Endodermal cell (in vitro differentiated cells): ENCODE data around the gene RNFT2. TPM values are rescaled to one million over a fixed set of nuclear protein-coding genes. Genes with fewer than 3 reads are reported as not detected.

Source experiments
- DNase-seq: peaks from one replicate; pipeline ENCODE4 v3.0.0-alpha.2; 2017
- H3K27ac ChIP-seq: 2 replicates; pipeline ENCODE4 v1.5.1; 2013; ENCODE audit warnings: mild to moderate bottlenecking, low read depth, low read length, moderate library complexity
- H3K27me3 ChIP-seq: 2 replicates; pipeline ENCODE4 v1.6.1; 2013; ENCODE audit warnings: mild to moderate bottlenecking, low read length, moderate library complexity; ENCODE audit not compliant: insufficient read depth, control insufficient read depth, poor library complexity, severe bottlenecking
- H3K36me3 ChIP-seq: 2 replicates; pipeline ENCODE4 v1.7.0; 2013; ENCODE audit warnings: mild to moderate bottlenecking, low read length, moderate library complexity; ENCODE audit not compliant: control insufficient read depth, insufficient read depth
- H3K4me1 ChIP-seq: one replicate; pipeline ENCODE4 v1.7.0; 2013; ENCODE audit warnings: low read length; ENCODE audit not compliant: control insufficient read depth, insufficient read depth
- H3K4me3 ChIP-seq: 2 replicates; pipeline ENCODE4 v1.5.1; 2013; ENCODE audit warnings: mild to moderate bottlenecking, low read length, moderate library complexity
- H3K9ac ChIP-seq: 2 replicates; pipeline ENCODE4 v1.6.1; 2013; ENCODE audit warnings: mild to moderate bottlenecking, low read length, moderate library complexity; ENCODE audit not compliant: poor library complexity, severe bottlenecking; ENCODE audit errors: extremely low read depth
- H3K9me3 ChIP-seq: 2 replicates; pipeline ENCODE4 v1.6.1; 2013; ENCODE audit warnings: mild to moderate bottlenecking, low read length, moderate library complexity; ENCODE audit not compliant: control insufficient read depth
- H3K27ac Mint-ChIP-seq: 2 replicates; pipeline ENCODE4 v1.8.0; 2020; ENCODE audit warnings: mixed read lengths
- H3K27me3 Mint-ChIP-seq: 2 replicates; pipeline ENCODE4 v1.8.0; 2021; ENCODE audit warnings: mild to moderate bottlenecking, mixed read lengths; ENCODE audit not compliant: insufficient read depth
- H3K36me3 Mint-ChIP-seq: 2 replicates; pipeline ENCODE4 v1.8.0; 2020; ENCODE audit warnings: low read depth, mixed read lengths
- H3K4me1 Mint-ChIP-seq: 2 replicates; pipeline ENCODE4 v1.8.0; 2020; ENCODE audit warnings: mixed read lengths
- H3K4me3 Mint-ChIP-seq: 2 replicates; pipeline ENCODE4 v1.8.0; 2020; ENCODE audit warnings: mild to moderate bottlenecking, moderate library complexity, mixed read lengths
- H3K9me3 Mint-ChIP-seq: 2 replicates; pipeline ENCODE4 v1.8.0; 2020; ENCODE audit warnings: mild to moderate bottlenecking, mixed read lengths
- CTCF ChIP-seq: fragments of 200-600 bp; sonication (generic); conservative IDR thresholded peaks from 2 replicates; pipeline ENCODE4 v1.5.0; 2021; ENCODE audit warnings: antibody characterized with exemption, mild to moderate bottlenecking
- WGBS, 2 experiments: methylation state at CpG; one replicate each; pipeline versions ENCODE4 v1.1.5 to v1.1.7; 2013; ENCODE audit warnings: missing lambda C conversion rate in 2 of 2, mixed read lengths in 1 of 2; ENCODE audit not compliant: insufficient coverage in 1 of 2, insufficient read length in 1 of 2; 5-methylcytosine and 5-hydroxymethylcytosine counted together
- total RNA-seq, 2 donors: library from RNA; stranded (reverse); fragmentation: NEBNext Ultra II Directional in 1 of 2; extraction: Animal tissue kit (Norgen Biotek cat#: 25700) in 1 of 2; gene quantifications; 2 replicates in 1 of 2; 3 replicates in 1 of 2; pipeline ENCODE4 v1.2.1, GENCODE V29; 2021

The RNFT2 gene
- total RNA-seq, 2 donors from 2014 or later = 28.0 to 51.2 TPM

DNA sequence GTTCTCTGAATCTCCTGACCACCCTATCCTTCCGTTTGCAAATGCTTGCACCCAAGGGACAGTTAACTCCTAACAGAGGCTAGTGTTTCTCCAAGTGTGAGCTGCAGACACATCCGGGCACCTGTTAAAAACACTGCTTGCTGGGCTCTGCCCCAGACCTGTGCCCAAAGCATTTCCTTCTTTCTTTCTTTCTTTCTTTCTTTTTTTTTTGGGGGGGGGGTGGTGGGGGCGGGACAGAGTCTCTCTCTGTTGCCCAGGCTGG lies 42.7 kb upstream of the RNFT2 start:
- Histone ChIP-seq H3K9ac (no peak overlapping the region), H3K4me3 (no peak overlapping the region), H3K36me3 (no peaks in the 10 kb centered on the region), H3K27me3 (peaks cover 12% of the 10 kb centered on the region), H3K4me1 (peaks cover 8% of the 10 kb centered on the region), H3K27ac (no peak overlapping the region), H3K9me3 (no peaks in the 10 kb centered on the region)
- Mint-ChIP-seq H3K9me3 (no peaks in the 10 kb centered on the region), H3K4me3 (no peak overlapping the region), H3K36me3 (no peaks in the 10 kb centered on the region), H3K27ac (no peak overlapping the region), H3K4me1 (peaks cover 50% of the 10 kb centered on the region), H3K27me3 (peaks cover 2% of the 10 kb centered on the region)
- no peak for TF ChIP-seq CTCF
- no peak for DNase-seq
- 94 to 100% methylated on average over 2 of the region's 3 CpGs for WGBS, 2 experiments

DNA sequence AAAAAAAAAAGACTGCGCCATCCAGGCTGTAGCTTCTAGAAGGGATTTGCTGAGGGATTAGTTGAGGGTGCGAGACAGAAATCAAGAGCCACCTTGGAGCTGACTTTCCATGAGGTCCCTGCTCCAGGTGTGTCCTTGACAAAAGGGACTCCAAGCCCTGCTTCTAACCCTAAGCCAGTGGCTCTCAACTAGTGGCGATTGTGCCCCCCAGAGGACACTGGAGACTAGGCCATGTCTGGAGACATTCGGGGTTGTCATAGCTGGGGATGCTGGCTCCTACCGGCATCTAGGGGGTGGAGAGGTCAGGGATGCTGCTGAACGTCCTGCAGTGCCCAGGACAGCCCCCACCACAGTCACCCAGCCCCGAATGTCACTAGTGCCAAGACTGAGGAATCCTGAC lies 40.8 kb upstream of the RNFT2 start:
- Histone ChIP-seq H3K27ac (no peak overlapping the region), H3K9ac (no peak overlapping the region)
- H3K4me3 Mint-ChIP-seq = no peak overlapping the region

GRCh38 chr12:116697716-116698115 lies 40.4 kb upstream of the RNFT2 start:
- Histone ChIP-seq H3K9ac (no peak overlapping the region), H3K4me3 (no peak overlapping the region), H3K27ac (no peak overlapping the region), H3K9me3 (peaks cover 5% of the 10 kb centered on the region), H3K4me1 (peaks cover 8% of the 10 kb centered on the region), H3K27me3 (peaks cover 12% of the 10 kb centered on the region), H3K36me3 (no peaks in the 10 kb centered on the region)
- no peak for TF ChIP-seq CTCF
- Mint-ChIP-seq H3K9me3 (peaks cover 3% of the 10 kb centered on the region), H3K4me1 (peaks cover 50% of the 10 kb centered on the region), H3K4me3 (no peak overlapping the region), H3K27ac (peak overlapping the region; percentile 55), H3K36me3 (no peaks in the 10 kb centered on the region), H3K27me3 (peaks cover 2% of the 10 kb centered on the region)
- DNase-seq = peak; percentile 60
- 74 to 92% methylated on average over 7 to 11 of the region's 11 CpGs for WGBS, 2 experiments

More for the DNA sequence above, 40.8 kb upstream of the RNFT2 start:
- Histone ChIP-seq H3K27me3 (peaks cover 12% of the 10 kb centered on the region), H3K9me3 (peaks cover 5% of the 10 kb centered on the region), H3K4me3 (no peak overlapping the region), H3K4me1 (peaks cover 8% of the 10 kb centered on the region), H3K36me3 (no peaks in the 10 kb centered on the region)
- WGBS, 2 experiments = 50% methylated on average over 7 of the region's 7 CpGs; no CpG with 5 or more reads in 1 of the 2 experiments
- TF ChIP-seq CTCF = peak; percentile 82
- Mint-ChIP-seq H3K36me3 (no peaks in the 10 kb centered on the region), H3K4me1 (peaks cover 50% of the 10 kb centered on the region), H3K9me3 (peaks cover 3% of the 10 kb centered on the region), H3K27me3 (peaks cover 2% of the 10 kb centered on the region), H3K27ac (peak overlapping the region; percentile 85)
- DNase-seq = peak; percentile 95
